AG04449 (cell line): ENCODE measurements around the gene RBM19.

Experiments used
- CTCF ChIA-PET: fragments of 350-600 bp; formaldehyde crosslinking; extraction: SDS; loops from one replicate; lab custom pipeline; 2021; ENCODE audit warnings: antibody characterized with exemption; lab: Yijun Ruan, JAX
- POLR2A ChIA-PET: fragments of 400-600, 350-600 bp; formaldehyde crosslinking; extraction: SDS; loops from one replicate; lab custom pipeline; 2020; ENCODE audit warnings: antibody characterized with exemption, inconsistent platforms; lab: Yijun Ruan, JAX
- DNase-seq: peaks from one replicate; pipeline ENCODE4 v3.0.0-alpha.2; 2010; ENCODE audit warnings: low read depth, low spot score
- H3K4me3 ChIP-seq: 2 replicates; pipeline ENCODE4 v1.5.1; 2011; ENCODE audit warnings: low read depth, mild to moderate bottlenecking, control low read depth, low read length
- CTCF ChIP-seq: IDR thresholded peaks from one replicate; pipeline ENCODE4 v1.5.1; 2011; ENCODE audit warnings: mild to moderate bottlenecking, moderate library complexity, low read length, control low read depth, inconsistent platforms; ENCODE audit not compliant: insufficient read depth; ENCODE audit errors: missing control alignments

The RBM19 gene

DNA sequence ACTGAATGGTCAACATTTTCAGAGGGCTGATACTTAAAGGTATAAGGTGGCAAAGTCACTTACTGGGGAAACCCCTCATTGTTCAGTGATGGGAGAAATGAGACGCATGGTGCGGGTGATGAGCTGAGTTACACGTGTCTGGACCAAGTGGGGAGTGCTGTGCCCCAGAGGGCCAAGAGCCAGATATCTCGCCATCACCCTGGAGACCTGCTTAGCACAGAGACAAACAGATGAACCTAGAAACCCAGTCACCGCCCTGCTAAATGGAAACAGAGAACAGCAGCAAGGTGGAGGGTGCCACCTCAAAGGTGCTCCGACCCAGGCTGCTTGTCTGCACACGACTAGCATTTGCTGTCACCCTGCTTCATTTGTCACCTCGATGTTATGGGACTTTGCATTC is 92.4 kb downstream of the RBM19 start:
- H3K4me3 ChIP-seq = no peak overlapping the region
- no peak for DNase-seq
- CTCF ChIA-PET = no interaction called here
- POLR2A ChIA-PET = no interaction called here
- no peak for TF ChIP-seq CTCF

- CTCF ChIA-PET = no interaction called here
- no peak for TF ChIP-seq CTCF
- no peak overlapping the region for H3K4me3 ChIP-seq
- DNase-seq = no peak
- POLR2A ChIA-PET = no interaction called here
Measured at GRCh38 chr12:113870890-113871289, 95.2 kb downstream of the RBM19 start.

GRCh38 chr12:113870035-113870434 is 96.1 kb downstream of the RBM19 start:
- no peak overlapping the region for H3K4me3 ChIP-seq
- CTCF ChIA-PET = no interaction called here
- TF ChIP-seq CTCF = no peak
- POLR2A ChIA-PET = no interaction called here
- no peak for DNase-seq

DNA sequence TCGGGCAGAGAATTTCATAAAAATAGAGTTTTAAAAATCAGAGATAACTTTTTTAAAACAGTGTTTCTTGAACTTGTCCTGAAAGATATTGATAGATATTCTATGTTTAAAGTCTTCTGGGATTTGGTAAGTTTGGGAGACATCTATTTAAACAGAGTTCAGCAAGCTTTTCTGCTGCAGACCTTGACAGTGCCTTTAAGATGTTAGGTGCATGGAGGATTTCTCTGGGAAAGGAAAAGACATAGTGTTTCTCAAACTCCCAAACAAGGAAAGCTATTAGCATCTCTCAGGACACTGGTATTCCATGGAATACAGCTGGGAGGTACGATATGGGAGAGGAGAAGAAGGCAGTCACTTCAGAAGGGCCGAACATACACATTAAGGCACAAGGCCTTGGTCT is 97.8 kb downstream of the RBM19 start:
- ChIA-PET CTCF (interaction anchor here (2.4 to 2.9 kb wide), 2 partner anchors 8 to 12 kb away, joined by 13 to 14 read pairs; no protein-coding TSS in a partner anchor), POLR2A (no interaction called here)
- H3K4me3 ChIP-seq = no peak overlapping the region
- TF ChIP-seq CTCF = no peak
- DNase-seq = no peak

- CTCF ChIA-PET = interaction anchor here (0.7 to 2.9 kb wide), 6 partner anchors 9 to 442 kb away, joined by 3 to 14 read pairs (median 5); no protein-coding TSS in a partner anchor
- peak; percentile 47 for TF ChIP-seq CTCF
- no peak overlapping the region for H3K4me3 ChIP-seq
- no peak for DNase-seq
- POLR2A ChIA-PET = no interaction called here
Measured at GRCh38 chr12:113867258-113867657, 98.9 kb downstream of the RBM19 start.

GRCh38 chr12:113866496-113866895 is 99.6 kb downstream of the RBM19 start:
- TF ChIP-seq CTCF = no peak
- ChIA-PET CTCF (interaction anchor here (0.9 to 2.9 kb wide), 4 partner anchors 10 to 441 kb away, joined by 3 to 14 read pairs (median 5); no protein-coding TSS in a partner anchor), POLR2A (no interaction called here)
- DNase-seq = no peak
- no peak overlapping the region for H3K4me3 ChIP-seq
